Cardiac fibroblast (primary cell): Measurements from ENCODE around the gene GTF3C1.

Experiments used
- DNase-seq, 2 donors: peaks; one replicate each; pipeline versions ENCODE4 v3.0.0 to v3.0.0-alpha.2; 2010; ENCODE audit warnings: low read depth in 2 of 2
- H3K4me3 ChIP-seq, 2 donors: replicated peaks in 1 of 2; 1 replicate in 1 of 2; 2 replicates in 1 of 2; pipeline ENCODE4 v1.5.1; 2011; ENCODE audit warnings: low read depth in 2 of 2, low read length in 2 of 2, mild to moderate bottlenecking in 2 of 2, moderate library complexity in 1 of 2
- TF ChIP-seq, protein P1 (sequence below): IDR thresholded peaks from one replicate; pipeline ENCODE4 v1.5.1; 2011; ENCODE audit warnings: low read depth, mild to moderate bottlenecking, low read length, inconsistent platforms

The GTF3C1 gene

DNA sequence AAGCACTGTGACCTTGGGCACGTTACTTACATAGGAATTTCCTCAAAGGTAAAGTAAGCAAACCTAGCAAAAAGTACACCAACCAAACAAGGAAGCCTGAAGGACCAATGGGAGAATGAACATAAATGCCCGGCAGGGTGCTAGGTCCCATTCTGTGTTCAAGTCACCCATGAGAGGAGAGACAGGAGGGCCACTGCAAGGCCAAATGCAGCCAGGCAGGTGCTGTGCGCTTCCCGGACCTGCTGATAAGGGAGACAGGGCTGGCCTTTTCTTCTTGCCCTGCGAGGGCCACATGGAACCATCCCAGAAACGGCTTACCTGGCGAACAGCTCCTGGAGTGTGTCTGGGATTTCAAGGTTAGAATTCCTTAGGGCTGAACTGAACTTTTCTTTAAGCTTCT lies 69.0 kb downstream of the GTF3C1 start:
- H3K4me3 ChIP-seq, result no peak overlapping the region
- TF ChIP-seq, protein P1, sequence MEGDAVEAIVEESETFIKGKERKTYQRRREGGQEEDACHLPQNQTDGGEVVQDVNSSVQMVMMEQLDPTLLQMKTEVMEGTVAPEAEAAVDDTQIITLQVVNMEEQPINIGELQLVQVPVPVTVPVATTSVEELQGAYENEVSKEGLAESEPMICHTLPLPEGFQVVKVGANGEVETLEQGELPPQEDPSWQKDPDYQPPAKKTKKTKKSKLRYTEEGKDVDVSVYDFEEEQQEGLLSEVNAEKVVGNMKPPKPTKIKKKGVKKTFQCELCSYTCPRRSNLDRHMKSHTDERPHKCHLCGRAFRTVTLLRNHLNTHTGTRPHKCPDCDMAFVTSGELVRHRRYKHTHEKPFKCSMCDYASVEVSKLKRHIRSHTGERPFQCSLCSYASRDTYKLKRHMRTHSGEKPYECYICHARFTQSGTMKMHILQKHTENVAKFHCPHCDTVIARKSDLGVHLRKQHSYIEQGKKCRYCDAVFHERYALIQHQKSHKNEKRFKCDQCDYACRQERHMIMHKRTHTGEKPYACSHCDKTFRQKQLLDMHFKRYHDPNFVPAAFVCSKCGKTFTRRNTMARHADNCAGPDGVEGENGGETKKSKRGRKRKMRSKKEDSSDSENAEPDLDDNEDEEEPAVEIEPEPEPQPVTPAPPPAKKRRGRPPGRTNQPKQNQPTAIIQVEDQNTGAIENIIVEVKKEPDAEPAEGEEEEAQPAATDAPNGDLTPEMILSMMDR, result no peak
- no peak for DNase-seq

GRCh38 chr16:27476240-27476639 lies 73.5 kb downstream of the GTF3C1 start:
- H3K4me3 ChIP-seq, result no peak overlapping the region
- no peak for DNase-seq
- TF ChIP-seq, protein P1, result no peak

DNA sequence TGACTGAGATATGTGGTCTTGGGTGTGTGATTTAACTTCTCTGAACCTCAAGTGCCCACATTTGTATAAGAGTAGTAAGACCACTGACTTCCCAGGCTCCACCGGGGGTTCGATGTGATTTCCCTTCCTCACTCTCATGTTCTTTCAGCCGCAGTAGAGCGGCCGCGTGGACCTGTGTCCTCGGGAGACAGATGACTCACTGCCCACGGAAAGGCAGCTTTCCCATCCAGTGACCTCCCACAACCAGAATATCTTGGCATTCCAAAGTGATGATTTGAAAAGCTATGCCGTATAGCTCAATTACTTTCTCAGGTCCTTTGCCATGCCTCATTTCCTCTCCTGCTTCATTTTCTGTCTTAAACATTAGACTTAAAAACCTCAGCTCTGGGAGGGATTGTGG lies 74.2 kb downstream of the GTF3C1 start:
- peak; percentile 69 to 93 for DNase-seq
- no peak overlapping the region for H3K4me3 ChIP-seq
- TF ChIP-seq, protein P1, result no peak

DNA sequence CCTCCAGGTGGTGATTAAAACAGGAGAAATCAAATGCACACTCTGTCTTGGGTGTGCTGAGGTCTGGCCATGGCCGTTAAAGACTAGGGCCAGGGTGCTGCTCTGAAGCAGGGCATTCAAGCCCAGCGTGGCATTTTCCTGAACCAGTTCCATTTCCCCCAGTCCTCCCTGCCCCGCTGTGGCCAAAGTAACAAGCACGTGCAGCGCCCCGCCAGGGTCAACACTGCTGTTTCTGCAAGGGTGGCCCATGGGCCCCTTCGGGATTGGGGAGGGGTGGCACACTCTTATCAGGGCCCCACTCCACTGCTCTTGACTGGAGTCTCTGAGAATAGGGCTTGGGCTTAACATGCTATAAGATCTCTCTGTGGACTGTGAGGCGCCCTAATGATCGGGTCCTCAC lies 74.8 kb downstream of the GTF3C1 start:
- no peak for DNase-seq
- H3K4me3 ChIP-seq, result no peak overlapping the region
- TF ChIP-seq, protein P1, result no peak

DNA sequence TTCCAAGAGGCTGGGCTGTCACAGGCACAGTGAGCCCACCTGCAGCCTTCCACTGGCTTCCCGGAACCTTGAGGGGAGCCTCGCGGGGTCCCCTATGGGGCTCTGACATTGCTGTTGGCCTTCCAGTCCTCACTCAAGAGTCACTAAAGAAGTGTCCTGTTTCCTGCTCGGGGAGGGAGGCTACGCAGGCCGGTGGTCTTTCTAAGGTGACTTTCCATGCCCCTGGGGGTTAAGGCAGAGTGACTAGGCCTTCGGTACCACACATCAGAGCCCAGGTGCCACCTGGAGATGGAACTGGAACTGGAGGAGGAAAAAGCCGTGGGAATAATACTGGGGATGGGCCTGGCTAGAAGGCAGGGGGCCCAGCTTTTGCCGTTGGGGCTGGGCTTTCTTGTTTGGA lies 75.7 kb downstream of the GTF3C1 start:
- H3K4me3 ChIP-seq, result no peak overlapping the region
- DNase-seq, result no peak

GRCh38 chr16:27473101-27473900 lies 76.4 kb downstream of the GTF3C1 start:
- TF ChIP-seq, protein P1, result no peak
- DNase-seq, result no peak
- H3K4me3 ChIP-seq, result no peak overlapping the region

More for the DNA sequence above, 75.7 kb downstream of the GTF3C1 start:
- TF ChIP-seq, protein P1, result no peak
